Thyroid gland (tissue), 4 donors: ENCODE results near the gene CDK5RAP2. TPM values are rescaled to one million over a fixed set of nuclear protein-coding genes. Genes with fewer than 3 reads are reported as not detected.

Experiments used
- DNase-seq, 2 donors: peaks; one replicate each; pipeline ENCODE4 v3.0.0-alpha.2; 2019
- H3K27ac ChIP-seq, 3 donors: fragments of 200-600 bp; sonication (generic); 1 replicate in 2 of 3; 2 replicates in 1 of 3; pipeline ENCODE4 v1.5.1; 2016 to 2019; ENCODE audit warnings: mild to moderate bottlenecking in 1 of 3, moderate library complexity in 1 of 3
- H3K27me3 ChIP-seq: fragments of 200-600 bp; sonication (generic); one replicate; pipeline ENCODE4 v1.5.1; 2019
- H3K36me3 ChIP-seq, 2 donors: fragments of 200-600 bp; sonication (generic); one replicate each; pipeline ENCODE4 v1.5.1; 2016 to 2019
- H3K4me1 ChIP-seq, 2 donors: fragments of 200-600 bp; sonication (generic); one replicate each; pipeline ENCODE4 v1.5.1; 2017 to 2019
- H3K4me3 ChIP-seq, 3 donors: fragments of 200-600 bp; sonication (generic); replicated peaks in 1 of 3; 1 replicate in 2 of 3; 2 replicates in 1 of 3; pipeline ENCODE4 v1.5.1; 2016; ENCODE audit warnings: mild to moderate bottlenecking in 1 of 3
- H3K9me3 ChIP-seq: fragments of 200-600 bp; sonication (generic); one replicate; pipeline ENCODE4 v1.5.1; 2017
- POLR2A ChIP-seq, 2 donors: fragments of 450-650 bp; IDR thresholded peaks; one replicate each; pipeline ENCODE4 v1.6.1; 2017; ENCODE audit warnings: antibody characterized with exemption in 2 of 2, mild to moderate bottlenecking in 2 of 2, moderate library complexity in 1 of 2
- WGBS, 2 donors: methylation state at CpG; one replicate each; pipeline ENCODE4 v1.1.5; 2017; 5-methylcytosine and 5-hydroxymethylcytosine counted together
- intact Hi-C: fragments of 100-400 bp; cut with DNase I; formaldehyde crosslinking; loops from one replicate; pipeline ENCODE4 v1.15.1; 2023
- total RNA-seq, 4 donors: library from RNA; depleted of rRNA; stranded (reverse); fragments of >200 nt; gene quantifications; one replicate each; pipeline ENCODE4 v1.2.3, GENCODE V29; 2016
- TF ChIP-seq, protein P1 (sequence below), 6 experiments: fragments of 200-600 bp in 3 of 6; fragments of 450-650 bp in 3 of 6; sonication (generic) in 3 of 6; IDR thresholded peaks; one replicate each; pipeline ENCODE4 v1.5.1; 2016 to 2019; ENCODE audit warnings: antibody characterized with exemption in 6 of 6, mild to moderate bottlenecking in 2 of 6, inconsistent platforms in 1 of 6, moderate library complexity in 1 of 6

CDK5RAP2 gene
- total RNA-seq, 4 donors from 2014 or later = 39.5 to 51.9 (median 46.9) TPM

- WGBS, 2 donors = 69 to 70% methylated on average over 7 to 9 of the region's 9 CpGs
- Histone ChIP-seq H3K4me1 (peaks cover 7 to 31% of the 10 kb centered on the region in 2 donors), H3K36me3 (peaks cover 0 to 3% of the 10 kb centered on the region in 2 donors), H3K4me3 (no peak overlapping the region), H3K27me3 (no peaks in the 10 kb centered on the region), H3K9me3 (no peaks in the 10 kb centered on the region), H3K27ac (no peak overlapping the region)
- peak in 1 of 2 donors; percentile 29 for DNase-seq
- TF ChIP-seq, protein P1, sequence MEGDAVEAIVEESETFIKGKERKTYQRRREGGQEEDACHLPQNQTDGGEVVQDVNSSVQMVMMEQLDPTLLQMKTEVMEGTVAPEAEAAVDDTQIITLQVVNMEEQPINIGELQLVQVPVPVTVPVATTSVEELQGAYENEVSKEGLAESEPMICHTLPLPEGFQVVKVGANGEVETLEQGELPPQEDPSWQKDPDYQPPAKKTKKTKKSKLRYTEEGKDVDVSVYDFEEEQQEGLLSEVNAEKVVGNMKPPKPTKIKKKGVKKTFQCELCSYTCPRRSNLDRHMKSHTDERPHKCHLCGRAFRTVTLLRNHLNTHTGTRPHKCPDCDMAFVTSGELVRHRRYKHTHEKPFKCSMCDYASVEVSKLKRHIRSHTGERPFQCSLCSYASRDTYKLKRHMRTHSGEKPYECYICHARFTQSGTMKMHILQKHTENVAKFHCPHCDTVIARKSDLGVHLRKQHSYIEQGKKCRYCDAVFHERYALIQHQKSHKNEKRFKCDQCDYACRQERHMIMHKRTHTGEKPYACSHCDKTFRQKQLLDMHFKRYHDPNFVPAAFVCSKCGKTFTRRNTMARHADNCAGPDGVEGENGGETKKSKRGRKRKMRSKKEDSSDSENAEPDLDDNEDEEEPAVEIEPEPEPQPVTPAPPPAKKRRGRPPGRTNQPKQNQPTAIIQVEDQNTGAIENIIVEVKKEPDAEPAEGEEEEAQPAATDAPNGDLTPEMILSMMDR (IDR thresholded peaks at IDR 0.05) = no peak
- TF ChIP-seq POLR2A (IDR thresholded peaks at IDR 0.05) = no peak
- intact Hi-C loops = no loop called here
Measured at GRCh38 chr9:120482424-120483186, 97.4 kb downstream of the CDK5RAP2 start.

GRCh38 chr9:120481846-120482245 lies 98.1 kb downstream of the CDK5RAP2 start:
- no peak for DNase-seq
- Histone ChIP-seq H3K27me3 (no peaks in the 10 kb centered on the region), H3K4me3 (no peak overlapping the region), H3K9me3 (no peaks in the 10 kb centered on the region), H3K27ac (peak overlapping the region in 1 of 3 donors; percentile 12), H3K36me3 (peaks cover 0 to 1% of the 10 kb centered on the region in 2 donors), H3K4me1 (peaks cover 7 to 36% of the 10 kb centered on the region in 2 donors)
- intact Hi-C loops = no loop called here
- no peak for TF ChIP-seq POLR2A (IDR thresholded peaks at IDR 0.05)
- TF ChIP-seq, protein P1 (IDR thresholded peaks at IDR 0.05) = no peak
- WGBS, 2 donors = 94 to 97% methylated on average over 2 of the region's 2 CpGs

DNA sequence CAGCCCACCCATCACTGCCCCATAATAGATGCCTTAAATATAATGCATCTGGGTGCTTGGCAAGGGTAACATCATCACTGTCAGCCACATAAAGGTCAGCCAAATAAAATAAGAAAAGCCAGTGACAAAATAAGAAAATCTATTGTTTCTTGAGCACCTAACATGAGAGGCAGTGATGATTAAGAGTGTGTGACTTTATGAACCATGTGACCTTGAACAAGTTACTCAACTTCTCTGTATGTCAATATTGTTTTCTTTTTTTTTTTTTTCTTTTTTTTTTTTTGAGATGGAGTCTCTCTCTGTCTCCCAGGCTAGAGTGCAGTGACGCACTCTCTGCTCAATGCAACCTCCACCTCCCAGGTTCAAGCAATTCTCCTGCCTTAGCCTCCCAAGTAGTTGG lies 98.7 kb downstream of the CDK5RAP2 start:
- TF ChIP-seq, protein P1 (IDR thresholded peaks at IDR 0.05) = no peak
- no peak for TF ChIP-seq POLR2A (IDR thresholded peaks at IDR 0.05)
- no peak overlapping the region for H3K4me3 ChIP-seq
- peaks cover 7 to 36% of the 10 kb centered on the region in 2 donors for H3K4me1 ChIP-seq
- WGBS, 2 donors = 94 to 100% methylated on average over 1 of the region's 1 CpG
- H3K9me3 ChIP-seq = no peaks in the 10 kb centered on the region
- H3K36me3 ChIP-seq = no peaks in the 10 kb centered on the region
- H3K27ac ChIP-seq = peak overlapping the region in 1 of 3 donors; percentile 28
- intact Hi-C loops = no loop called here
- no peaks in the 10 kb centered on the region for H3K27me3 ChIP-seq
- no peak for DNase-seq

- DNase-seq = peak in 1 of 2 donors; percentile 5
- peak overlapping the region in 1 of 3 donors; percentile 28 for H3K27ac ChIP-seq
- H3K27me3 ChIP-seq = no peaks in the 10 kb centered on the region
- no peak for TF ChIP-seq POLR2A (IDR thresholded peaks at IDR 0.05)
- TF ChIP-seq, protein P1 (IDR thresholded peaks at IDR 0.05) = no peak
- peaks cover 7 to 36% of the 10 kb centered on the region in 2 donors for H3K4me1 ChIP-seq
- WGBS, 2 donors = 15 to 20% methylated on average over 1 of the region's 1 CpG
- H3K4me3 ChIP-seq = no peak overlapping the region
- H3K36me3 ChIP-seq = no peaks in the 10 kb centered on the region
- H3K9me3 ChIP-seq = no peaks in the 10 kb centered on the region
- intact Hi-C loops = no loop called here
Measured at GRCh38 chr9:120480707-120481106, 99.3 kb downstream of the CDK5RAP2 start.

- DNase-seq = no peak
- H3K27me3 ChIP-seq = no peaks in the 10 kb centered on the region
- peaks cover 0 to 27% of the 10 kb centered on the region in 2 donors for H3K4me1 ChIP-seq
- no peak overlapping the region for H3K27ac ChIP-seq
- TF ChIP-seq POLR2A (IDR thresholded peaks at IDR 0.05) = no peak
- TF ChIP-seq, protein P1 (IDR thresholded peaks at IDR 0.05) = no peak
- intact Hi-C loops = no loop called here
- no peaks in the 10 kb centered on the region for H3K9me3 ChIP-seq
- 92 to 93% methylated on average over 6 of the region's 6 CpGs for WGBS, 2 donors
- no peaks in the 10 kb centered on the region for H3K36me3 ChIP-seq
- H3K4me3 ChIP-seq = no peak overlapping the region
Measured at GRCh38 chr9:120478208-120478607, 101.8 kb downstream of the CDK5RAP2 start.
